GM23248 (cell line): Measurements from ENCODE around the gene MRPL32.

Experiments
- EZH2 ChIP-seq: fragments of 200-600 bp; sonication (generic); IDR thresholded peaks from 2 replicates; pipeline ENCODE4 v1.6.1; 2018; ENCODE audit warnings: antibody characterized with exemption, mild to moderate bottlenecking; ENCODE audit not compliant: insufficient read depth, poor library complexity, severe bottlenecking
- EZH2phosphoT487 ChIP-seq: fragments of 200-600 bp; sonication (generic); IDR thresholded peaks from 2 replicates; pipeline ENCODE4 v1.6.1; 2018; ENCODE audit warnings: antibody characterized with exemption, moderate library complexity, mild to moderate bottlenecking, low read depth; ENCODE audit not compliant: insufficient read depth

GRCh38 chr7:42928754-42929153 lies 3.4 kb upstream of the MRPL32 start:
- TF ChIP-seq EZH2phosphoT487 (no peak), EZH2 (no peak)
